OCI-LY7 (cell line): ENCODE data around the gene UNC5B. TPM values are rescaled to one million over a fixed set of nuclear protein-coding genes. Genes with fewer than 3 reads are reported as not detected.

Experiments used
- BruUV-seq: library from RNA; stranded (reverse); fragments of 400-500 nt; replicated peaks from 2 replicates; lab custom pipeline; 2021; lab: Mats Ljungman, UMichigan
- CTCF ChIA-PET: fragments of 300-600 bp; sonication (Branson Sonifier 250); formaldehyde crosslinking; loops from one replicate; lab custom pipeline; 2022; ENCODE audit warnings: antibody characterized with exemption; ENCODE audit not compliant: unreplicated experiment; lab: Charles Lee
- POLR2A ChIA-PET: fragments of 300-600 bp; sonication (Branson Sonifier 250); formaldehyde crosslinking; loops from one replicate; lab custom pipeline; 2022; ENCODE audit warnings: antibody characterized with exemption; lab: Charles Lee
- DNase-seq: peaks from one replicate; pipeline ENCODE4 v3.0.0-alpha.2; 2015; ENCODE audit warnings: low spot score
- H2AFZ ChIP-seq: fragments of 200-600 bp; sonication (generic), shearing (Covaris generic); 2 replicates; pipeline ENCODE4 v1.6.1; 2014; ENCODE audit warnings: mild to moderate bottlenecking, antibody characterized with exemption, low read length, moderate library complexity
- H3K27ac ChIP-seq: fragments of 200-600 bp; sonication (generic); 2 replicates; pipeline ENCODE4 v1.5.1; 2014; ENCODE audit warnings: mixed run types, low read depth, mild to moderate bottlenecking, moderate library complexity, low read length, inconsistent platforms; ENCODE audit not compliant: poor library complexity, severe bottlenecking
- H3K36me3 ChIP-seq: fragments of 200-600 bp; sonication (generic); 2 replicates; pipeline ENCODE4 v1.6.1; 2014; ENCODE audit warnings: mild to moderate bottlenecking, antibody characterized with exemption, low read length, moderate library complexity, mixed read lengths; ENCODE audit not compliant: insufficient read depth
- H3K4me1 ChIP-seq: fragments of 200-600 bp; sonication (generic); 2 replicates; pipeline ENCODE4 v1.5.1; 2014; ENCODE audit warnings: mild to moderate bottlenecking, low read length; ENCODE audit not compliant: insufficient read depth, poor library complexity, severe bottlenecking
- H3K4me2 ChIP-seq: fragments of 200-600 bp; sonication (generic); 2 replicates; pipeline ENCODE4 v1.6.1; 2014; ENCODE audit warnings: mild to moderate bottlenecking, low read length
- H3K4me3 ChIP-seq: fragments of 200-600 bp; sonication (generic); 2 replicates; pipeline ENCODE4 v1.5.1; 2014; ENCODE audit warnings: mild to moderate bottlenecking, low read depth, low read length; ENCODE audit not compliant: poor library complexity, severe bottlenecking
- H3K79me2 ChIP-seq: fragments of 200-600 bp; sonication (generic); 2 replicates; pipeline ENCODE4 v1.6.1; 2016; ENCODE audit warnings: low read depth, mild to moderate bottlenecking, low read length, moderate library complexity, mixed read lengths; ENCODE audit not compliant: insufficient read depth
- H3K9me2 ChIP-seq: fragments of 200-600 bp; sonication (generic); 2 replicates; pipeline ENCODE4 v1.6.1; 2016; ENCODE audit warnings: mild to moderate bottlenecking, low read length, mixed read lengths; ENCODE audit not compliant: insufficient read depth
- H3K9me3 ChIP-seq: fragments of 200-600 bp; sonication (generic); 2 replicates; pipeline ENCODE4 v1.6.1; 2014; ENCODE audit warnings: mild to moderate bottlenecking, mixed run types, low read length, mixed read lengths
- H4K20me1 ChIP-seq: fragments of 200-600 bp; sonication (generic); 2 replicates; pipeline ENCODE4 v1.6.1; 2014; ENCODE audit warnings: mild to moderate bottlenecking, antibody characterized with exemption, low read length, moderate library complexity, mixed read lengths; ENCODE audit not compliant: insufficient read depth
- EZH2phosphoT487 ChIP-seq: fragments of 200-600 bp; sonication (generic); IDR thresholded peaks from 2 replicates; pipeline ENCODE4 v1.6.1; 2018; ENCODE audit warnings: low read depth, borderline replicate concordance, mild to moderate bottlenecking, mixed run types, antibody characterized with exemption, low read length, moderate library complexity, mixed read lengths
- intact Hi-C: fragments of 100-400 bp; cut with micrococcal nuclease; formaldehyde crosslinking; loops from one replicate; pipeline ENCODE4 v1.10.0; 2022; ENCODE audit not compliant: unreplicated experiment
- total RNA-seq, 2 experiments: library from RNA; depleted of rRNA in 1 of 2; stranded (reverse); fragments of >200 nt in 1 of 2; shearing (Covaris generic) in 1 of 2; gene quantifications; 2 replicates each; pipeline ENCODE4 v1.2.3, GENCODE V29; 2014 to 2022
- TF ChIP-seq, protein P1 (sequence below): fragments of 200-600 bp; sonication (generic); conservative IDR thresholded peaks from 2 replicates; pipeline ENCODE4 v1.5.1; 2014; ENCODE audit warnings: mild to moderate bottlenecking, antibody characterized with exemption, low read length, moderate library complexity, mixed read lengths

Gene UNC5B
- total RNA-seq, 2 experiments from 2014 or later, result not detected

DNA sequence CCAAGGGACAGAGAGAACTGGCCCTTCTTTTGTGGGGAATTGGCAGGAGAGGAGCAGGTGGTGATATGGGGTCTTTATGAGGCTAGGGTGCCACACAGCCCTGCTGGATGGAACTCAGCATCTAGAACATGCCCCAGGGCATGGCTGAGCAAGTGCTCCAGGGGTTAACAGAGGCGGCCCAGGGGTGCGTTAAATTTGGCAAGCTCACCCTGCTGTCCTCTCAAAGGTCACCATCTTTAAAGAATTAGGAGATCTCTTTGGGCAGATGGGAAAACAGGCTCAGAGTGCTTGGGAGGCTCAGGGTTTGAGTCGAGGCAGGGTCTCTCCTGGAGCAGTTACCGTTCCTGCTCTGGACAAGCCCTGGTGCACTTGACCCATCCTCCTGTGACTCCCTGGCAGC lies 21.4 kb upstream of the UNC5B start:
- Histone ChIP-seq H3K36me3 (no peaks in the 10 kb centered on the region), H3K4me3 (no peak overlapping the region), H3K79me2 (no peaks in the 10 kb centered on the region), H3K9me3 (no peaks in the 10 kb centered on the region), H2AFZ (no peak overlapping the region), H3K9me2 (no peaks in the 10 kb centered on the region), H4K20me1 (no peaks in the 10 kb centered on the region), H3K4me1 (no peaks in the 10 kb centered on the region), H3K4me2 (no peak overlapping the region), H3K27ac (no peak overlapping the region)
- ChIA-PET CTCF (no interaction called here), POLR2A (no interaction called here)
- intact Hi-C loops, result no loop called here
- BruUV-seq, result no TSS peak
- TF ChIP-seq, protein P1, sequence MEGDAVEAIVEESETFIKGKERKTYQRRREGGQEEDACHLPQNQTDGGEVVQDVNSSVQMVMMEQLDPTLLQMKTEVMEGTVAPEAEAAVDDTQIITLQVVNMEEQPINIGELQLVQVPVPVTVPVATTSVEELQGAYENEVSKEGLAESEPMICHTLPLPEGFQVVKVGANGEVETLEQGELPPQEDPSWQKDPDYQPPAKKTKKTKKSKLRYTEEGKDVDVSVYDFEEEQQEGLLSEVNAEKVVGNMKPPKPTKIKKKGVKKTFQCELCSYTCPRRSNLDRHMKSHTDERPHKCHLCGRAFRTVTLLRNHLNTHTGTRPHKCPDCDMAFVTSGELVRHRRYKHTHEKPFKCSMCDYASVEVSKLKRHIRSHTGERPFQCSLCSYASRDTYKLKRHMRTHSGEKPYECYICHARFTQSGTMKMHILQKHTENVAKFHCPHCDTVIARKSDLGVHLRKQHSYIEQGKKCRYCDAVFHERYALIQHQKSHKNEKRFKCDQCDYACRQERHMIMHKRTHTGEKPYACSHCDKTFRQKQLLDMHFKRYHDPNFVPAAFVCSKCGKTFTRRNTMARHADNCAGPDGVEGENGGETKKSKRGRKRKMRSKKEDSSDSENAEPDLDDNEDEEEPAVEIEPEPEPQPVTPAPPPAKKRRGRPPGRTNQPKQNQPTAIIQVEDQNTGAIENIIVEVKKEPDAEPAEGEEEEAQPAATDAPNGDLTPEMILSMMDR, result no peak
- no peak for TF ChIP-seq EZH2phosphoT487
- DNase-seq, result no peak

DNA sequence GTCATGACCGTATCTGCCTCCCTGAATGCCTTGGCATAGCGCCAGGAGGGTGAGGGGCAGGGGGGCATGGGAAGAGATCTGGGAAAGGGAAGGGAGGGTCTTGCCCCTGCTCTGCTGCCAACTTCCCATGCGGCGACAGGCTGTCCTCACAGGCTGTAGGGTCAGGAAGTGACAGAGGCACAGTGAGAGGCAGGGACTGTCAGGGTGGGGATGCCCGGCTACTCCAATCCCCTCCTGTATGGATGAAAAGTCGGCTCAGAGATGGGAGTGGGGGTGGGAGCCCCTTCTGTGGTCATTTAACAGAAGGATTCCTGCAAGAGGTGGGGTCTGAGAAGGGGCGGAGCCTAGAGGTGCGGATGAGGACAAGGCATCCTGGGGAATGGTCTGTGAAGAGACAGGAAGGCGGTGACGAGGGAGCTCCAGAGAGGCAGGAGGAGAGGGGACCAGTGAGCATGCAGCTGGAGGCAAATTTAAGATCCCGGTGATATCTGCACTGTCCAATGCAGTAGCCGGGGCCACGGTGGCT lies 20.8 kb upstream of the UNC5B start:
- ChIA-PET POLR2A (no interaction called here), CTCF (no interaction called here)
- Histone ChIP-seq H3K27ac (no peak overlapping the region), H3K4me2 (no peak overlapping the region), H3K9me2 (no peaks in the 10 kb centered on the region), H2AFZ (no peak overlapping the region), H3K36me3 (no peaks in the 10 kb centered on the region), H3K4me1 (no peaks in the 10 kb centered on the region), H4K20me1 (no peaks in the 10 kb centered on the region), H3K4me3 (no peak overlapping the region), H3K9me3 (no peaks in the 10 kb centered on the region), H3K79me2 (no peaks in the 10 kb centered on the region)
- DNase-seq, result no peak
- no TSS peak for BruUV-seq
- intact Hi-C loops, result no loop called here
- TF ChIP-seq EZH2phosphoT487, result no peak
- TF ChIP-seq, protein P1, result no peak

DNA sequence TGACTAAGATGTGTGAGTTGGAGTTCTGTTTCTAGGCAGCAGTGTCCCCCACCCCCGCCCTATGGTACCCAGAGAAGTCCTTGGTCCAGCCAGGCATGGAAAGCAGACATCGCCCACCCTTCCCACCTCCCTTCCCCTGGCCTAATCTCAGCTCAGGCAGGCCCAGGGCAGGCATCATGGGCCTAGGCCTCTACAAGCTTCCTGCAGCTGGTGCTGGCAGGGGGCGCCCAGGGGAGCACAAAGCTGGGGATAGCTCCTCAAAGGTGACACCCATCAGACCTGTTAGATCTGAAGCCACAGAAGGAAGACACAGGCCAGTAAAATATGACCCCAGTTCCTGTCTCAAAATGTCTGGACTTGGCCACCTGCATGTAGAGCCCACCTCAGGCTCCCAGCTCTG lies 18.9 kb upstream of the UNC5B start:
- POLR2A ChIA-PET, result interaction anchor here (0.5 kb wide), 1 partner anchor 24 kb away, joined by 3 read pairs; no protein-coding TSS in a partner anchor
- Histone ChIP-seq H3K9me2 (no peaks in the 10 kb centered on the region), H3K79me2 (no peaks in the 10 kb centered on the region), H3K9me3 (peaks cover 5% of the 10 kb centered on the region; the same call in 1 of the 2 replicates), H4K20me1 (no peaks in the 10 kb centered on the region), H3K4me2 (no peak overlapping the region), H2AFZ (no peak overlapping the region), H3K27ac (no peak overlapping the region), H3K4me3 (no peak overlapping the region), H3K4me1 (no peaks in the 10 kb centered on the region), H3K36me3 (no peaks in the 10 kb centered on the region)
- CTCF ChIA-PET, result interaction anchor here (0.6 kb wide), 1 partner anchor 1478 kb away, joined by 3 read pairs; no protein-coding TSS in a partner anchor
- no peak for DNase-seq
- TF ChIP-seq, protein P1, result no peak
- no peak for TF ChIP-seq EZH2phosphoT487
- no TSS peak for BruUV-seq
- intact Hi-C loops, result no loop called here
